22Rv1 (cell line): ENCODE data around the gene TFG.

Source experiments
- ZFX ChIP-seq: fragments of 450-650 bp; IDR thresholded peaks from 2 replicates; pipeline ENCODE4 v1.6.1; 2017; ENCODE audit warnings: antibody characterized with exemption, borderline replicate concordance
- TF ChIP-seq, protein P1 (sequence below): fragments of 450-650 bp; IDR thresholded peaks from 2 replicates; pipeline ENCODE4 v1.5.1; 2017; ENCODE audit warnings: mild to moderate bottlenecking

GRCh38 chr3:100756441-100756840 is 47.1 kb downstream of the TFG start:
- TF ChIP-seq, protein P1, sequence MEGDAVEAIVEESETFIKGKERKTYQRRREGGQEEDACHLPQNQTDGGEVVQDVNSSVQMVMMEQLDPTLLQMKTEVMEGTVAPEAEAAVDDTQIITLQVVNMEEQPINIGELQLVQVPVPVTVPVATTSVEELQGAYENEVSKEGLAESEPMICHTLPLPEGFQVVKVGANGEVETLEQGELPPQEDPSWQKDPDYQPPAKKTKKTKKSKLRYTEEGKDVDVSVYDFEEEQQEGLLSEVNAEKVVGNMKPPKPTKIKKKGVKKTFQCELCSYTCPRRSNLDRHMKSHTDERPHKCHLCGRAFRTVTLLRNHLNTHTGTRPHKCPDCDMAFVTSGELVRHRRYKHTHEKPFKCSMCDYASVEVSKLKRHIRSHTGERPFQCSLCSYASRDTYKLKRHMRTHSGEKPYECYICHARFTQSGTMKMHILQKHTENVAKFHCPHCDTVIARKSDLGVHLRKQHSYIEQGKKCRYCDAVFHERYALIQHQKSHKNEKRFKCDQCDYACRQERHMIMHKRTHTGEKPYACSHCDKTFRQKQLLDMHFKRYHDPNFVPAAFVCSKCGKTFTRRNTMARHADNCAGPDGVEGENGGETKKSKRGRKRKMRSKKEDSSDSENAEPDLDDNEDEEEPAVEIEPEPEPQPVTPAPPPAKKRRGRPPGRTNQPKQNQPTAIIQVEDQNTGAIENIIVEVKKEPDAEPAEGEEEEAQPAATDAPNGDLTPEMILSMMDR: no peak
- TF ChIP-seq ZFX: no peak
